Breast epithelium (tissue), 3 donors: ENCODE results near the gene LGALS7.

Source experiments
- POLR2A ChIP-seq: fragments of 450-650 bp; IDR thresholded peaks from one replicate; pipeline ENCODE4 v1.6.1; 2016; ENCODE audit warnings: antibody characterized with exemption, mild to moderate bottlenecking, moderate library complexity
- TF ChIP-seq, protein P1 (sequence below), 3 donors: fragments of 450-650 bp; IDR thresholded peaks; one replicate each; pipeline ENCODE4 v1.5.1; 2016 to 2017; ENCODE audit warnings: antibody characterized with exemption in 3 of 3, mild to moderate bottlenecking in 3 of 3, moderate library complexity in 3 of 3

DNA sequence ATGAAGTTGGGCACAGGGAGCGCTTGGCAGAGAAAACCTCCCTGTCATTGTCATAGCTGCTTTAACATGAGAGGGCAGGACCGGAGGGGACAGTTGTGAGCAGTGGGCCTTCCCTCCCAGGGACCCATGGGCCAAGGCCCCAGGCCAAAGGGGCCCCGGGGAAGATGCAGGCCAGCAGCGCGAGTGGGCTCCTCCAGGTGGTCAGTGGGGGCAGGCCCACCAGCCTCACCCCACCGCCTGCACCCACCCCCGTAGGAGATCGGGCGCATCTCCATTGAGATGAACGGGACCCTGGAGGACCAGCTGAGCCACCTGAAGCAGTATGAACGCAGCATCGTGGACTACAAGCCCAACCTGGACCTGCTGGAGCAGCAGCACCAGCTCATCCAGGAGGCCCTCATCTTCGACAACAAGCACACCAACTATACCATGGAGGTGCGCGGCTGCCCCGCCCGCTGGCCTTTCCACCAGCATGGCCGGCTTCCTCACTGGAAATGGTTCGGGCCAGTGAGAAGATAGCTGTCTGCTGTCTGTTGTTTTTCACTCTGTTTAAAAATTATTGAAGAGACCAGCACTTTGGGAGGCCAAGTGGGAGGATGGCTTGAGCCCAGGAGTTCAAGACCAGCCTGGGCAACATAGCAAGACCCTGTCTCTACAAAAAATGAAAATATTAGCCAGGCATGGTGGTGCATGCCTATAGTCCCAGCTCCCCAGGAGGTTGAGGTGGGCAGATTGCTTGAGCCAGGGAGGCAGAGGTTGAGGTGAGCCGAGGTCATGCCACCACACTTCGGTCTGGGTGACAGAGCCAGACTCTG, 47.6 kb downstream of the LGALS7 start:
- no peak for TF ChIP-seq POLR2A
- TF ChIP-seq, protein P1, sequence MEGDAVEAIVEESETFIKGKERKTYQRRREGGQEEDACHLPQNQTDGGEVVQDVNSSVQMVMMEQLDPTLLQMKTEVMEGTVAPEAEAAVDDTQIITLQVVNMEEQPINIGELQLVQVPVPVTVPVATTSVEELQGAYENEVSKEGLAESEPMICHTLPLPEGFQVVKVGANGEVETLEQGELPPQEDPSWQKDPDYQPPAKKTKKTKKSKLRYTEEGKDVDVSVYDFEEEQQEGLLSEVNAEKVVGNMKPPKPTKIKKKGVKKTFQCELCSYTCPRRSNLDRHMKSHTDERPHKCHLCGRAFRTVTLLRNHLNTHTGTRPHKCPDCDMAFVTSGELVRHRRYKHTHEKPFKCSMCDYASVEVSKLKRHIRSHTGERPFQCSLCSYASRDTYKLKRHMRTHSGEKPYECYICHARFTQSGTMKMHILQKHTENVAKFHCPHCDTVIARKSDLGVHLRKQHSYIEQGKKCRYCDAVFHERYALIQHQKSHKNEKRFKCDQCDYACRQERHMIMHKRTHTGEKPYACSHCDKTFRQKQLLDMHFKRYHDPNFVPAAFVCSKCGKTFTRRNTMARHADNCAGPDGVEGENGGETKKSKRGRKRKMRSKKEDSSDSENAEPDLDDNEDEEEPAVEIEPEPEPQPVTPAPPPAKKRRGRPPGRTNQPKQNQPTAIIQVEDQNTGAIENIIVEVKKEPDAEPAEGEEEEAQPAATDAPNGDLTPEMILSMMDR (IDR thresholded peaks at IDR 0.05): no peak
